K562 (cell line): ENCODE data around the gene NAXE. TPM values are rescaled to one million over a fixed set of nuclear protein-coding genes. Genes with fewer than 3 reads are reported as not detected.

ENCODE experiments used
- CTCF ChIP-seq, 3 experiments: IDR thresholded peaks in 2 of 3; conservative IDR thresholded peaks in 1 of 3; 2 replicates each; pipeline ENCODE4 v1.5.1; 2011 to 2012; ENCODE audit warnings: low read length in 3 of 3, mild to moderate bottlenecking in 3 of 3, control low read depth in 2 of 3, improper control_type of control experiment in 1 of 3, inconsistent platforms in 1 of 3, low read depth in 1 of 3, mixed read lengths in 1 of 3, moderate library complexity in 1 of 3; ENCODE audit not compliant: insufficient read depth in 2 of 3
- REST ChIP-seq, 2 experiments: fragments of 450-650 bp; formaldehyde crosslinking in 1 of 2; IDR thresholded peaks; 2 replicates each; pipeline versions ENCODE4 v1.4.0 to v1.6.1; 2014 to 2020; ENCODE audit warnings: mild to moderate bottlenecking in 2 of 2, borderline replicate concordance in 1 of 2, low read depth in 1 of 2
- TFAP4 ChIP-seq: sonication (generic); formaldehyde crosslinking; IDR thresholded peaks from 2 replicates; pipeline ENCODE4 v1.8.0; 2022; ENCODE audit warnings: missing genetic modification reagents, mild to moderate bottlenecking, moderate library complexity, borderline replicate concordance
- ZNF239 ChIP-seq: fragments of 250-450 bp; sonication (Bioruptor Pico); IDR thresholded peaks from 2 replicates; pipeline ENCODE4 v1.4.0; 2020; ENCODE audit warnings: mild to moderate bottlenecking
- polyA plus RNA-seq, 8 experiments: library from polyadenylated mRNA; depleted of rRNA in 4 of 8; stranded (reverse) in 5 of 8; unstranded in 3 of 8; fragments of >200 nt; fragmentation: Nextera tagmentation in 2 of 8; fragmentation: Illumina TruSeq in 1 of 8; extraction: Ambion mirVana in 2 of 8; extraction: Trizol in 1 of 8; gene quantifications; 2 replicates each; pipeline versions ENCODE4 v1.2.1 to v1.2.3, GENCODE V29; 2011 to 2014; ENCODE audit warnings: inconsistent platforms in 1 of 8, missing spikeins in 1 of 8
- total RNA-seq, 7 experiments: library from RNA; depleted of rRNA in 6 of 7; stranded (reverse); fragments of >200 nt in 6 of 7; fragmentation: Illumina TruSeq in 2 of 7; extraction: Trizol in 2 of 7; gene quantifications; 2 replicates each; pipeline versions ENCODE4 v1.2.1 to v1.2.3, GENCODE V29; 2011 to 2021; ENCODE audit warnings: low replicate concordance in 1 of 7

The NAXE gene
- total and polyA plus RNA-seq, 9 of the 15 experiments (the other 6 are each of a cell fraction or from before 2014, with no cell fraction given) = 27.3 to 137 (median 90.0) TPM

- TF ChIP-seq REST (IDR thresholded peaks at IDR 0.05; ENCODE audit: borderline replicate concordance) = peak; percentile 15; the same call in 1 of the 2 replicates
- no peak for TF ChIP-seq REST (CRISPR knock-in tag; IDR thresholded peaks at IDR 0.05; ENCODE audit: low read depth)
- TF ChIP-seq CTCF (IDR thresholded peaks at IDR 0.05 in 2 of 3, conservative IDR thresholded peaks at IDR 0.05 in 1 of 3; ENCODE audit: insufficient read depth in 2 of 3, low read depth in 1 of 3, low read length in 3 of 3) = peak; percentile 65 to 75 (median 71)
- TF ChIP-seq TFAP4 = 0 out of 2 replicates have a peak, but pooled peaks have one; percentile 15
- TF ChIP-seq ZNF239 = no peak
These were observed 27.4 kb downstream of the NAXE start, which contains the start of gene HAPLN2 (continued) for GRCh38 chr1:156618853-156619581.
